ENCODE data around the gene KCNA1. TPM values are rescaled to one million over a fixed set of nuclear protein-coding genes. Genes with fewer than 3 reads are reported as not detected.

Gene KCNA1
- total RNA-seq, 2 donors from 2014 or later, result under 0.01 TPM; not detected in 1

DNA sequence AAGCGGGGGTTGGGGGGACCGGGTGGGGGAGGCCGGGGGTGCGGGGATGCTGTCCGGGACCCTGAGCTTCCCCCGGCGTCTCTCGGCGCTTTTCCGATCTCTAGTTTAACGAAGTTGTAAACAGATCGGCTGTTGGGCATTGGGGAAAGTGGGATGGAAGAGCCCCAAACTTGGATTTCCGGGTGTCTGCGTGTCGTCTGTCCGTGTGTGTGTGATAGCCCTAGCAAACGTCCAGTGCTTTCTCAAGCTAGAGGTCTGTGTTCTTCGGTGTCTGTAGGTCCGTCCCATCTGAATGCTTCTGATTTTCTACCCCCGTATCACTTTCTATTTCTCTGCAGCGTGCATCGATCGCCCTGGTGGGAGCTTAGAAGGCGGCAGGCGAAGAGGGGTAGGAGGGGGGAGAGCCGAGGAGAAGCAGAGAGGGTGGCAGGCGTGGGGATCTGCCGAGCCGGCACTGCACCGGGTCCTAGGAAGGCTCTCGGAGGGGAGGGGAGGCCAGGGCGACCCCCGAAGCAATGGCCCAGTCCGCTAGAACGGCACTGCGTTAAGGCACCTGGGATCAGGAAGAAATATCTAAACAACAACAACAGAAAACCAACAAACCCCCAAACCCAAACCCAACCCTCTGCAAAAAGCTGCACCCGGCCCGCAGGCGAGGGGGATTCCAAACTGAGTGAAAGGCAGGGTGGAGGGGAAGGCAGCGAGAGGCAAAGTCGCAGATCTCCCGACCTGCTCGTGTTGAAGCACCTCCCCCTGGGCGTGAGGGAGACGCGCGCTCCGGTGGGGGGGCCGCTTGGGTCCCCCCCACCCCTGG, 1.0 kb downstream of the KCNA1 start:
- H3K9me3 ChIP-seq, result no peaks in the 10 kb centered on the region
- TF ChIP-seq POLR2A (IDR thresholded peaks at IDR 0.05) (no peak), CTCF (IDR thresholded peaks at IDR 0.05) (no peak)
- peaks cover 0 to 14% of the 10 kb centered on the region in 2 donors for H3K27me3 ChIP-seq
- H3K36me3 ChIP-seq (replicated peaks in 1 of 2; ENCODE audit: insufficient read depth in 1 of 2, low read depth in 2 of 2), result no peaks in the 10 kb centered on the region
- ATAC-seq (peak; percentile 12), DNase-seq (no peak)
- peak overlapping the region in 1 of 2 donors; percentile 15 for H3K4me3 ChIP-seq
- 1% methylated on average over 34 to 48 of the region's 49 CpGs for WGBS, 2 donors
- H3K27ac ChIP-seq, result no peak overlapping the region
- peaks cover 23% of the 10 kb centered on the region for H3K4me1 ChIP-seq
- intact Hi-C loops (cut with DNase I), result no loop called here

DNA sequence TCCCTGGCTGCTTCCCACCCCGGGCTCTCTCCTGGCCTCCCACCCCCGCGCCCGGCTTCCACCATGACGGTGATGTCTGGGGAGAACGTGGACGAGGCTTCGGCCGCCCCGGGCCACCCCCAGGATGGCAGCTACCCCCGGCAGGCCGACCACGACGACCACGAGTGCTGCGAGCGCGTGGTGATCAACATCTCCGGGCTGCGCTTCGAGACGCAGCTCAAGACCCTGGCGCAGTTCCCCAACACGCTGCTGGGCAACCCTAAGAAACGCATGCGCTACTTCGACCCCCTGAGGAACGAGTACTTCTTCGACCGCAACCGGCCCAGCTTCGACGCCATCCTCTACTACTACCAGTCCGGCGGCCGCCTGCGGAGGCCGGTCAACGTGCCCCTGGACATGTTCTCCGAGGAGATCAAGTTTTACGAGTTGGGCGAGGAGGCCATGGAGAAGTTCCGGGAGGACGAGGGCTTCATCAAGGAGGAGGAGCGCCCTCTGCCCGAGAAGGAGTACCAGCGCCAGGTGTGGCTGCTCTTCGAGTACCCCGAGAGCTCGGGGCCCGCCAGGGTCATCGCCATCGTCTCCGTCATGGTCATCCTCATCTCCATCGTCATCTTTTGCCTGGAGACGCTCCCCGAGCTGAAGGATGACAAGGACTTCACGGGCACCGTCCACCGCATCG, 1.8 kb downstream of the KCNA1 start:
- 33 to 77% methylated on average over 15 to 51 of the region's 61 CpGs for WGBS, 2 donors

GRCh38 chr12:4914720-4915119, 5.0 kb downstream of the KCNA1 start:
- Histone ChIP-seq H3K4me3 (no peak overlapping the region), H3K4me1 (peaks cover 16% of the 10 kb centered on the region), H3K36me3 (replicated peaks in 1 of 2; ENCODE audit: insufficient read depth in 1 of 2, low read depth in 2 of 2) (no peaks in the 10 kb centered on the region), H3K27ac (no peak overlapping the region), H3K9me3 (no peaks in the 10 kb centered on the region), H3K27me3 (peaks cover 0 to 14% of the 10 kb centered on the region in 2 donors)
- TF ChIP-seq POLR2A (IDR thresholded peaks at IDR 0.05) (no peak), CTCF (IDR thresholded peaks at IDR 0.05) (no peak)
- ATAC-seq (no peak), DNase-seq (no peak)
- WGBS, 2 donors, result 60 to 70% methylated on average over 4 of the region's 4 CpGs
- intact Hi-C loops (cut with DNase I), result no loop called here

More for the DNA sequence above, 1.8 kb downstream of the KCNA1 start:
- H3K9me3 ChIP-seq, result no peaks in the 10 kb centered on the region
- peaks cover 0 to 14% of the 10 kb centered on the region in 2 donors for H3K27me3 ChIP-seq
- intact Hi-C loops (cut with DNase I), result no loop called here
- peaks cover 23% of the 10 kb centered on the region for H3K4me1 ChIP-seq
- DNase-seq, result no peak
- H3K4me3 ChIP-seq, result no peak overlapping the region
- H3K36me3 ChIP-seq (replicated peaks in 1 of 2; ENCODE audit: insufficient read depth in 1 of 2, low read depth in 2 of 2), result no peaks in the 10 kb centered on the region
- H3K27ac ChIP-seq, result no peak overlapping the region
- TF ChIP-seq CTCF (IDR thresholded peaks at IDR 0.05) (no peak), POLR2A (IDR thresholded peaks at IDR 0.05) (no peak)
- no peak for ATAC-seq

GRCh38 chr12:4915752-4916151, 6.0 kb downstream of the KCNA1 start:
- 68 to 79% methylated on average over 4 of the region's 4 CpGs for WGBS, 2 donors
- Histone ChIP-seq H3K9me3 (no peaks in the 10 kb centered on the region), H3K4me3 (no peak overlapping the region), H3K27ac (no peak overlapping the region), H3K4me1 (peaks cover 6% of the 10 kb centered on the region), H3K27me3 (peaks cover 0 to 10% of the 10 kb centered on the region in 2 donors), H3K36me3 (replicated peaks in 1 of 2; ENCODE audit: insufficient read depth in 1 of 2, low read depth in 2 of 2) (no peaks in the 10 kb centered on the region)
- no peak for DNase-seq
- no peak for TF ChIP-seq POLR2A (IDR thresholded peaks at IDR 0.05)
- TF ChIP-seq CTCF (IDR thresholded peaks at IDR 0.05), result no peak
- ATAC-seq, result no peak
- intact Hi-C loops (cut with DNase I), result no loop called here

All from body of pancreas (tissue), 4 donors.